OCI-LY7 (cell line): ENCODE results near the gene ARHGEF39. TPM values are rescaled to one million over a fixed set of nuclear protein-coding genes. Genes with fewer than 3 reads are reported as not detected.

Experiments
- BruUV-seq: library from RNA; stranded (reverse); fragments of 400-500 nt; replicated peaks from 2 replicates; lab custom pipeline; 2021; lab: Mats Ljungman, UMichigan
- CTCF ChIA-PET: fragments of 300-600 bp; sonication (Branson Sonifier 250); formaldehyde crosslinking; loops from one replicate; lab custom pipeline; 2022; ENCODE audit warnings: antibody characterized with exemption; ENCODE audit not compliant: unreplicated experiment; lab: Charles Lee
- POLR2A ChIA-PET: fragments of 300-600 bp; sonication (Branson Sonifier 250); formaldehyde crosslinking; loops from one replicate; lab custom pipeline; 2022; ENCODE audit warnings: antibody characterized with exemption; lab: Charles Lee
- DNase-seq: peaks from one replicate; pipeline ENCODE4 v3.0.0-alpha.2; 2015; ENCODE audit warnings: low spot score
- H2AFZ ChIP-seq: fragments of 200-600 bp; sonication (generic), shearing (Covaris generic); 2 replicates; pipeline ENCODE4 v1.6.1; 2014; ENCODE audit warnings: mild to moderate bottlenecking, antibody characterized with exemption, low read length, moderate library complexity
- H3K27ac ChIP-seq: fragments of 200-600 bp; sonication (generic); 2 replicates; pipeline ENCODE4 v1.5.1; 2014; ENCODE audit warnings: mixed run types, low read depth, mild to moderate bottlenecking, moderate library complexity, low read length, inconsistent platforms; ENCODE audit not compliant: poor library complexity, severe bottlenecking
- H3K36me3 ChIP-seq: fragments of 200-600 bp; sonication (generic); 2 replicates; pipeline ENCODE4 v1.6.1; 2014; ENCODE audit warnings: mild to moderate bottlenecking, antibody characterized with exemption, low read length, moderate library complexity, mixed read lengths; ENCODE audit not compliant: insufficient read depth
- H3K4me1 ChIP-seq: fragments of 200-600 bp; sonication (generic); 2 replicates; pipeline ENCODE4 v1.5.1; 2014; ENCODE audit warnings: mild to moderate bottlenecking, low read length; ENCODE audit not compliant: insufficient read depth, poor library complexity, severe bottlenecking
- H3K4me2 ChIP-seq: fragments of 200-600 bp; sonication (generic); 2 replicates; pipeline ENCODE4 v1.6.1; 2014; ENCODE audit warnings: mild to moderate bottlenecking, low read length
- H3K4me3 ChIP-seq: fragments of 200-600 bp; sonication (generic); 2 replicates; pipeline ENCODE4 v1.5.1; 2014; ENCODE audit warnings: mild to moderate bottlenecking, low read depth, low read length; ENCODE audit not compliant: poor library complexity, severe bottlenecking
- H3K79me2 ChIP-seq: fragments of 200-600 bp; sonication (generic); 2 replicates; pipeline ENCODE4 v1.6.1; 2016; ENCODE audit warnings: low read depth, mild to moderate bottlenecking, low read length, moderate library complexity, mixed read lengths; ENCODE audit not compliant: insufficient read depth
- H3K9me2 ChIP-seq: fragments of 200-600 bp; sonication (generic); 2 replicates; pipeline ENCODE4 v1.6.1; 2016; ENCODE audit warnings: mild to moderate bottlenecking, low read length, mixed read lengths; ENCODE audit not compliant: insufficient read depth
- H3K9me3 ChIP-seq: fragments of 200-600 bp; sonication (generic); 2 replicates; pipeline ENCODE4 v1.6.1; 2014; ENCODE audit warnings: mild to moderate bottlenecking, mixed run types, low read length, mixed read lengths
- H4K20me1 ChIP-seq: fragments of 200-600 bp; sonication (generic); 2 replicates; pipeline ENCODE4 v1.6.1; 2014; ENCODE audit warnings: mild to moderate bottlenecking, antibody characterized with exemption, low read length, moderate library complexity, mixed read lengths; ENCODE audit not compliant: insufficient read depth
- CTCF ChIP-seq: fragments of 200-600 bp; sonication (generic); conservative IDR thresholded peaks from 2 replicates; pipeline ENCODE4 v1.5.1; 2014; ENCODE audit warnings: mild to moderate bottlenecking, antibody characterized with exemption, low read length, moderate library complexity, mixed read lengths
- EZH2phosphoT487 ChIP-seq: fragments of 200-600 bp; sonication (generic); IDR thresholded peaks from 2 replicates; pipeline ENCODE4 v1.6.1; 2018; ENCODE audit warnings: low read depth, borderline replicate concordance, mild to moderate bottlenecking, mixed run types, antibody characterized with exemption, low read length, moderate library complexity, mixed read lengths
- intact Hi-C: fragments of 100-400 bp; cut with micrococcal nuclease; formaldehyde crosslinking; loops from one replicate; pipeline ENCODE4 v1.10.0; 2022; ENCODE audit not compliant: unreplicated experiment
- total RNA-seq, 2 experiments: library from RNA; depleted of rRNA in 1 of 2; stranded (reverse); fragments of >200 nt in 1 of 2; shearing (Covaris generic) in 1 of 2; gene quantifications; 2 replicates each; pipeline ENCODE4 v1.2.3, GENCODE V29; 2014 to 2022

The ARHGEF39 gene
- total RNA-seq, 2 experiments from 2014 or later = 30.8 to 48.1 TPM

DNA sequence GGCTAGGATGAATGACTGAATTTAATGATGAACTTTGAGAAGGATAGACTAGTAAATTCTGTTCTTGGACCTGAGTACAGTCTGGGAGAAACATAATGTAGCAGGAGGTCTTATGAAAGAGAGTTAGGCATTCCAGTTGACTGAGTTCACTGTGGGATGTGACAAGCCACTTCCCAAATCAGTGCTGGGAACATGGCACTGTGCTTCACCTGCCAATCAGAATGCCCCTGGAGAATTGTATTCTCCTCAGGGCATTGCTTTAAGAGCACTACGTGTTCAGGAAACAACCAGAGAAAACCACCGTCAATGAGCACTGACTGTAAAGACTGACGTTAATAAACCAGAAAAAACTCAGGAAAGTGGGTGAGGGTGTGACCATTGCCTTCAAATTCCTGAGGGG lies 5.7 kb downstream of the ARHGEF39 start:
- H3K36me3 ChIP-seq = peaks cover 35% of the 10 kb centered on the region
- intact Hi-C loops = loop anchor here (2.0 to 5.0 kb wide), 5 partner anchors 37 to 168 kb away; partner anchors contain the start of genes CD72, FAM221B, TESK1 and TMEM8B
- POLR2A ChIA-PET = interaction anchor here (1.8 to 3.9 kb wide), 5 partner anchors 12 to 72 kb away, joined by 6 to 47 read pairs (median 7); partner anchors contain the start of genes CREB3, TESK1 and TLN1
- peak overlapping the region; percentile 84 for H3K27ac ChIP-seq
- no peaks in the 10 kb centered on the region for H3K9me3 ChIP-seq
- H3K4me1 ChIP-seq = peaks cover 66% of the 10 kb centered on the region
- TF ChIP-seq EZH2phosphoT487 (no peak), CTCF (no peak)
- CTCF ChIA-PET = interaction anchor here (1.5 kb wide), 2 partner anchors 54 to 68 kb away, joined by 5 to 6 read pairs; partner anchors contain the start of gene TESK1
- 0 out of 2 replicates have a peak, but pooled peaks cover 5% of the 10 kb centered on the region for H4K20me1 ChIP-seq
- no peak overlapping the region for H2AFZ ChIP-seq
- peaks cover 28% of the 10 kb centered on the region; the same call in 1 of the 2 replicates for H3K79me2 ChIP-seq
- peak overlapping the region; percentile 81 for H3K4me3 ChIP-seq
- DNase-seq = no peak
- no peaks in the 10 kb centered on the region for H3K9me2 ChIP-seq
- H3K4me2 ChIP-seq = peak overlapping the region; percentile 96
- no TSS peak for BruUV-seq

- H3K36me3 ChIP-seq = peaks cover 35% of the 10 kb centered on the region
- ChIA-PET POLR2A (interaction anchor here (1.1 to 3.9 kb wide), 6 partner anchors 11 to 73 kb away, joined by 3 to 47 read pairs (median 7); partner anchors contain the start of genes CREB3, TESK1 and TLN1), CTCF (interaction anchor here (1.5 kb wide), 2 partner anchors 54 to 69 kb away, joined by 5 to 6 read pairs; partner anchors contain the start of gene TESK1)
- BruUV-seq = no TSS peak
- peak overlapping the region; percentile 84 for H3K27ac ChIP-seq
- no peak for DNase-seq
- peak overlapping the region; percentile 24; the same call in 1 of the 2 replicates for H2AFZ ChIP-seq
- peak overlapping the region; percentile 96 for H3K4me2 ChIP-seq
- TF ChIP-seq CTCF = no peak; the same call in 1 of the 2 replicates
- no peaks in the 10 kb centered on the region for H3K9me3 ChIP-seq
- peaks cover 65% of the 10 kb centered on the region for H3K4me1 ChIP-seq
- H3K79me2 ChIP-seq = peaks cover 24% of the 10 kb centered on the region; the same call in 1 of the 2 replicates
- H3K9me2 ChIP-seq = no peaks in the 10 kb centered on the region
- H4K20me1 ChIP-seq = 0 out of 2 replicates have a peak, but pooled peaks cover 5% of the 10 kb centered on the region
- intact Hi-C loops = loop anchor here (2.0 to 5.0 kb wide), 5 partner anchors 38 to 168 kb away; partner anchors contain the start of genes CD72, FAM221B, TESK1 and TMEM8B
- H3K4me3 ChIP-seq = peak overlapping the region; percentile 81
These were observed 6.1 kb downstream of the ARHGEF39 start for GRCh38 chr9:35658968-35659220.
